ENCODE data around the gene RNF103. TPM values are rescaled to one million over a fixed set of nuclear protein-coding genes. Genes with fewer than 3 reads are reported as not detected.

RNF103 gene
- total and polyA plus RNA-seq, 2 of the 13 experiments (the other 11 are each of a cell fraction or from before 2014, with no cell fraction given), result 19.8 to 21.1 TPM

- TF ChIP-seq SRSF1 (optimal IDR thresholded peaks at IDR 0.05; ENCODE audit: low read depth, low read length), result no peak
Measured at GRCh38 chr2:86598966-86599365, 24.7 kb downstream of the RNF103 start (continued).

- FAIRE-seq (no peak), DNase-seq (ENCODE audit: low spot score) (no peak), ATAC-seq (no peak)
- BruUV-seq (replicated peaks), result no TSS peak
- Histone ChIP-seq H3K4me1 (ENCODE audit: insufficient read depth, low read length) (no peaks in the 10 kb centered on the region), H3K36me3 (replicated peaks in 1 of 2; ENCODE audit: control insufficient read depth in 1 of 2, insufficient read depth in 2 of 2, low read length in 2 of 2) (no peaks in the 10 kb centered on the region), H3K4me2 (ENCODE audit: low read depth, low read length) (no peak overlapping the region), H2AFZ (ENCODE audit: low read length) (no peak overlapping the region), H3K4me3 (replicated peaks in 1 of 3; ENCODE audit: insufficient read depth in 1 of 3, low read depth in 2 of 3, low read length in 3 of 3) (no peak overlapping the region), H3K9ac (ENCODE audit: insufficient read depth, low read depth, low read length) (no peak overlapping the region), H3K27ac (ENCODE audit: extremely low read length, insufficient read depth, low read length) (no peak overlapping the region), H4K20me1 (ENCODE audit: insufficient read depth, low read length) (no peaks in the 10 kb centered on the region), H3K79me2 (ENCODE audit: insufficient read depth, low read length) (no peaks in the 10 kb centered on the region), H3K27me3 (ENCODE audit: control insufficient read depth in 1 of 2, insufficient read depth in 2 of 2, low read length in 2 of 2) (no peaks in the 10 kb centered on the region; a peak in 1 of 5 replicates), H3K9me3 (ENCODE audit: low read length) (no peaks in the 10 kb centered on the region)
- in situ Hi-C loops (cut with HindIII; ENCODE audit: extremely low pct_ligation_motif_present, low pct_unique_long_range_greater_than_20kb) (no loop called here), intact Hi-C loops (cut with micrococcal nuclease; ENCODE audit: unreplicated experiment) (no loop called here)
- CTCF ChIA-PET (ENCODE audit: low intra/inter-chr PET ratio, low total read pairs), result no interaction called here
- POLR2A ChIA-PET, result no interaction called here
- no peak for TF ChIP-seq ZNF549 (CRISPR knock-in tag; IDR thresholded peaks at IDR 0.05)
- TF ChIP-seq LRRFIP1 (CRISPR knock-in tag; conservative IDR thresholded peaks at IDR 0.05), result no peak
- no peak for TF ChIP-seq TFAP4 (IDR thresholded peaks at IDR 0.05; ENCODE audit: borderline replicate concordance, low read depth)
- no peak for TF ChIP-seq CBX2 (IDR thresholded peaks at IDR 0.05; ENCODE audit: low read depth, low read length)
- no peak for TF ChIP-seq CBX2 (CRISPR knock-in tag; IDR thresholded peaks at IDR 0.05; ENCODE audit: low read depth)
- no peak for TF ChIP-seq GMEB2 (CRISPR knock-in tag; IDR thresholded peaks at IDR 0.05; ENCODE audit: low read depth)
- TF ChIP-seq TIGD3 (CRISPR knock-in tag; IDR thresholded peaks at IDR 0.05; ENCODE audit: borderline replicate concordance), result no peak
- TF ChIP-seq ZNF12 (CRISPR knock-in tag; IDR thresholded peaks at IDR 0.05), result no peak
- no peak for TF ChIP-seq ZNF564 (CRISPR knock-in tag; IDR thresholded peaks at IDR 0.05)
- TF ChIP-seq IKZF1 (IDR thresholded peaks at IDR 0.05), result no peak
- no peak for TF ChIP-seq HHEX (CRISPR knock-in tag; IDR thresholded peaks at IDR 0.05)
- TF ChIP-seq ZNF567 (CRISPR knock-in tag; IDR thresholded peaks at IDR 0.05; ENCODE audit: borderline replicate concordance), result no peak
- TF ChIP-seq E2F1 (CRISPR knock-in tag; IDR thresholded peaks at IDR 0.05), result no peak
- no peak for TF ChIP-seq ELK4 (CRISPR knock-in tag; IDR thresholded peaks at IDR 0.05; ENCODE audit: borderline replicate concordance)
- TF ChIP-seq MAFK (conservative IDR thresholded peaks at IDR 0.05 in 1 of 2, IDR thresholded peaks at IDR 0.05 in 1 of 2; ENCODE audit: low read length in 2 of 2), result no peak
- WGBS (ENCODE audit: low lambda C conversion rate), result 20% methylated on average over 2 of the region's 2 CpGs
Measured at GRCh38 chr2:86596118-86596517, 27.5 kb downstream of the RNF103 start.

All from HepG2 (cell line).